Osteocyte (in vitro differentiated cells): ENCODE results near the gene FAM98C. TPM values are rescaled to one million over a fixed set of nuclear protein-coding genes. Genes with fewer than 3 reads are reported as not detected.

Source experiments
- DNase-seq: peaks from one replicate; pipeline ENCODE4 v3.0.0; 2021; ENCODE audit warnings: mixed read lengths; ENCODE audit not compliant: unreplicated experiment; ENCODE audit errors: extremely low spot score
- H3K27ac Mint-ChIP-seq: one replicate; pipeline ENCODE4 v1.8.0; 2021; ENCODE audit warnings: mild to moderate bottlenecking, mixed read lengths; ENCODE audit not compliant: unreplicated experiment
- H3K27me3 Mint-ChIP-seq: one replicate; pipeline ENCODE4 v1.8.0; 2021; ENCODE audit warnings: mixed read lengths; ENCODE audit not compliant: unreplicated experiment
- H3K36me3 Mint-ChIP-seq: one replicate; pipeline ENCODE4 v1.8.0; 2021; ENCODE audit warnings: mixed read lengths; ENCODE audit not compliant: unreplicated experiment
- H3K4me1 Mint-ChIP-seq: one replicate; pipeline ENCODE4 v1.8.0; 2021; ENCODE audit warnings: mixed read lengths; ENCODE audit not compliant: unreplicated experiment
- H3K4me3 Mint-ChIP-seq: one replicate; pipeline ENCODE4 v1.8.0; 2021; ENCODE audit warnings: mild to moderate bottlenecking, moderate library complexity, mixed read lengths; ENCODE audit not compliant: unreplicated experiment
- H3K9me3 Mint-ChIP-seq: one replicate; pipeline ENCODE4 v1.8.0; 2021; ENCODE audit warnings: mixed read lengths; ENCODE audit not compliant: unreplicated experiment
- CTCF ChIP-seq: fragments of 200-600 bp; sonication (generic); IDR thresholded peaks from 2 replicates; pipeline ENCODE4 v1.5.0; 2021; ENCODE audit warnings: antibody characterized with exemption, mild to moderate bottlenecking, moderate library complexity
- total RNA-seq: library from RNA; stranded (reverse); gene quantifications from 2 replicates; pipeline ENCODE4 v1.2.1, GENCODE V29; 2021

FAM98C gene
- total RNA-seq, 1 donor from 2014 or later, result 19.4 TPM

DNA sequence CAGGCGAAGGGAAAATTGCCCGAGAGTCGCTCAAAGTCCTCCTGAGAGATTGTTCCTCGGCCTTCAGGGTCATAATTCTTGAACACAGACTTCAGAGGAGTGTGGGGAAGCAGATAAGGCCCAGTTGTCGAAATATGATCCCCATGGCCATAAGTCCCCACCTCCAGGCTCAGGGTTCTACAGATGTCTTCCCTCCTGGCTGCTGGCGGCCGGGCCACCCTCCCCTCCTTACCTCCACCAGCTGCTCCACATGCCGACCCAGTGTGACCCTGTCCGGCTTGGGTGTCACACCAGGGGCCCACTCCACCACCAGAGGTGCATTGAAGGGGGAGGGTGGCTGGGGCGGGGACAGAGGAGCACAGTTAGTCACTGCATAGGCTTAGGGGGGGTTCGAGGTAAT is 10.1 kb downstream of the FAM98C start:
- Mint-ChIP-seq H3K27ac (no peak overlapping the region), H3K27me3 (peaks cover 16% of the 10 kb centered on the region), H3K36me3 (peaks cover 2% of the 10 kb centered on the region), H3K9me3 (no peaks in the 10 kb centered on the region), H3K4me3 (no peak overlapping the region), H3K4me1 (peaks cover 8% of the 10 kb centered on the region)
- no peak for DNase-seq
- TF ChIP-seq CTCF, result no peak

GRCh38 chr19:38413416-38413815 is 10.5 kb downstream of the FAM98C start:
- H3K27ac Mint-ChIP-seq, result no peak overlapping the region
- H3K36me3 Mint-ChIP-seq, result peaks cover 2% of the 10 kb centered on the region
- H3K27me3 Mint-ChIP-seq, result peaks cover 18% of the 10 kb centered on the region
- no peak overlapping the region for H3K4me3 Mint-ChIP-seq
- DNase-seq, result no peak
- no peaks in the 10 kb centered on the region for H3K9me3 Mint-ChIP-seq
- H3K4me1 Mint-ChIP-seq, result peaks cover 10% of the 10 kb centered on the region
- TF ChIP-seq CTCF, result no peak

DNA sequence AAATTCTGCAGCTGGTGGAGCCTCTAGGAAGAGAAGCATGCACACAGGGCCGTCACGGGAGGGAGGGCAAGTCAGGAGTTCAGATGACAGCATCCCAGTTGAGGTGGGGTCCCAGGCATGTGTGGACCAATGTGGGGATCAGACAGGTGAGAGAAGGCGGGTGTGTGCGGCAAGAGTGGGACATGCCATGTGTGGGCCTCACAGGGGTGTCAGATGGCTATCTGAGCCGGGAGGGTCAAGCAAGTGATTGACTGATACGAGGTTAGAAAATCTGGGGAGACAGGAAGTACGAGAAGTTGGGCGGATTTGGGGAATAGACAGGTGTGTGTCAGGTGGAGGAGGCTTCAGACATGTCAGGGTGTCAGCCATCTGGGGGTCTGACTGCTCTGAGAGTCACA is 14.3 kb downstream of the FAM98C start:
- Mint-ChIP-seq H3K9me3 (no peaks in the 10 kb centered on the region), H3K27me3 (peaks cover 25% of the 10 kb centered on the region), H3K4me1 (peaks cover 10% of the 10 kb centered on the region), H3K4me3 (peak overlapping the region; percentile 56), H3K27ac (no peak overlapping the region), H3K36me3 (no peaks in the 10 kb centered on the region)
- DNase-seq, result no peak
- no peak for TF ChIP-seq CTCF

GRCh38 chr19:38417544-38418506 is 14.9 kb downstream of the FAM98C start:
- Mint-ChIP-seq H3K27ac (no peak overlapping the region), H3K4me1 (peaks cover 10% of the 10 kb centered on the region), H3K4me3 (peak overlapping the region; percentile 56)

More at GRCh38 chr19:38417544-38418506, 14.9 kb downstream of the FAM98C start:
- TF ChIP-seq CTCF, result no peak
- Mint-ChIP-seq H3K27me3 (peaks cover 25% of the 10 kb centered on the region), H3K36me3 (no peaks in the 10 kb centered on the region), H3K9me3 (no peaks in the 10 kb centered on the region)
- no peak for DNase-seq
